Neural progenitor cell (in vitro differentiated cells): ENCODE data around the gene UCN.

Experiments
- CTCF ChIP-seq: fragments of 200-600 bp; sonication (generic); IDR thresholded peaks from 2 replicates; pipeline ENCODE4 v1.5.1; 2017; ENCODE audit warnings: antibody characterized with exemption, mild to moderate bottlenecking
- EZH2 ChIP-seq: fragments of 200-600 bp; sonication (generic); IDR thresholded peaks from 2 replicates; pipeline ENCODE4 v1.6.1; 2017; ENCODE audit warnings: antibody characterized with exemption, mild to moderate bottlenecking, moderate library complexity
- EZH2phosphoT487 ChIP-seq: fragments of 200-600 bp; sonication (generic); IDR thresholded peaks from 2 replicates; pipeline ENCODE4 v1.6.1; 2017; ENCODE audit warnings: antibody characterized with exemption

GRCh38 chr2:27324720-27325119 lies 16.5 kb upstream of the UCN start:
- no peak for TF ChIP-seq CTCF
- no peak for TF ChIP-seq EZH2
- TF ChIP-seq EZH2phosphoT487 = no peak
